ENCODE measurements around the gene ICE2. TPM values are rescaled to one million over a fixed set of nuclear protein-coding genes. Genes with fewer than 3 reads are reported as not detected.

The ICE2 gene
- total RNA-seq, 1 donor from 2014 or later = 32.1 TPM

DNA sequence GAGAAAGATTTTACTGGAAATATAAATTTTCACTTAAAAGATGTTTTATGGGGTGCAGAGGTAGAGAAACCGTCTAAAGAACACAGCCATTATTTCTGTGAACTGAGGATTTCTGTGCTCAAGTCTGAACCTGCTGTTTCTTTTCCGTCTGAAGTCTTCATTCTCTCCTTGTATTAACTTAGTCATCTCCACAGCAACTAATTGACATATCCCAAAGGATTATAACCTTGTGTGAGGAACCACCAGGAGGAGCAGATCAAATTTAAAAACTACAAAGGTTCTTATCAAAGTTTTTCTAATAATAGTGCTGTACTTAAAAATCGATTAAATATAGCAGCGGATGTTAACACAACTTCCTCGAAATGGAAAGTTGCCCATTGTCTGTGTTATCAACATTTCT, 31.1 kb upstream of the ICE2 start:
- no peak for DNase-seq (ENCODE audit: low spot score)
- H3K36me3 Mint-ChIP-seq (ENCODE audit: low read depth) = peaks cover 17% of the 10 kb centered on the region
- H3K4me3 Mint-ChIP-seq (ENCODE audit: unreplicated experiment) = no peak overlapping the region
- no peaks in the 10 kb centered on the region for H3K9me3 Mint-ChIP-seq (ENCODE audit: low read depth)
- H3K27me3 Mint-ChIP-seq (ENCODE audit: low read depth) = no peaks in the 10 kb centered on the region
- TF ChIP-seq CTCF (IDR thresholded peaks at IDR 0.05) = no peak
- H3K27ac Mint-ChIP-seq (ENCODE audit: unreplicated experiment) = no peak overlapping the region
- peaks cover 10% of the 10 kb centered on the region for H3K4me1 Mint-ChIP-seq (ENCODE audit: low read depth)

GRCh38 chr15:60509470-60509869, 30.5 kb upstream of the ICE2 start:
- no peak for DNase-seq (ENCODE audit: low spot score)
- Mint-ChIP-seq H3K9me3 (ENCODE audit: low read depth) (no peaks in the 10 kb centered on the region), H3K36me3 (ENCODE audit: low read depth) (peaks cover 21% of the 10 kb centered on the region), H3K4me3 (ENCODE audit: unreplicated experiment) (no peak overlapping the region), H3K27ac (ENCODE audit: unreplicated experiment) (no peak overlapping the region), H3K4me1 (ENCODE audit: low read depth) (peaks cover 10% of the 10 kb centered on the region), H3K27me3 (ENCODE audit: low read depth) (no peaks in the 10 kb centered on the region)
- no peak for TF ChIP-seq CTCF (IDR thresholded peaks at IDR 0.05)

GRCh38 chr15:60508442-60508841, 29.5 kb upstream of the ICE2 start:
- no peak for TF ChIP-seq CTCF (IDR thresholded peaks at IDR 0.05)
- Mint-ChIP-seq H3K27me3 (ENCODE audit: low read depth) (no peaks in the 10 kb centered on the region), H3K36me3 (ENCODE audit: low read depth) (peaks cover 18% of the 10 kb centered on the region), H3K4me3 (ENCODE audit: unreplicated experiment) (no peak overlapping the region), H3K9me3 (ENCODE audit: low read depth) (no peaks in the 10 kb centered on the region), H3K27ac (ENCODE audit: unreplicated experiment) (no peak overlapping the region), H3K4me1 (ENCODE audit: low read depth) (peaks cover 10% of the 10 kb centered on the region)
- no peak for DNase-seq (ENCODE audit: low spot score)

DNA sequence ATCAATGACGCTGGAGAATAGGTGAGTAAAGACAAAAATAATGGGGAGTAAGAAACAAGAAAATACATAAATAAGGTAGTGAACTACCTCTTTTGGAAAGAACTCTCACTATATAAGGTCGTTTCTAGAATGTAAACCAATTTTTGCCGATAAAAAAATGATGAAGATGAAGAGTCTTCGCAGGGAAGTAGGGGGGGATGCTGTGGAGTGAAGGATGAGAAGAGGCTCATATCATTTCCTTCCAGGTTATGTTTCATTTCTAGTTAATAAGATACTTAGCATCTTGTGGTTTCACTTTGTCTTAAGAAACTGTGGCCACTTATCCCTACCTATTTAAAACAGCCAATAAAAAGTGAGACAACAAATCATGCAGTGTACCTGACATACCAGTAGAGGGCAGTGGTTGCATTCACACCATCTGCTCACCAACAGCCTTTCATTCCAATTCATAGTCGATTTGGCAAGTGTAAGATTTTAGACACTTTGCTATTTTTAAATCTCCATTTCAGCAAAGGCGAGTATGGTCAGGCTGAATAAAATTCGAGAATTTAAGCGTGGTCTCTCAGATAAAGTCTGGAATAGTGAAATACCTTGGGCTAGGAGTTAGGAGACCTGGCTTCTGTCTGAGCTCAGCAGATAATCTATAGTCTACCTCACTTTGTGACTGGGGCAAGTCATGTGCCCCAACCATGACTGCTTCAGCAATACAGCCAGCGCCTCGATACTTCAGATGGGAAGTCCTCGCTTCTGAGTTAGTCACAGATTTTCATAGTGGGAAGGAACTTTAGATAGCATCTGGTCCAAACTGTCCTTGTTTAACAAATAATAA, 28.9 kb upstream of the ICE2 start:
- TF ChIP-seq CTCF (IDR thresholded peaks at IDR 0.05) = peak; percentile 95
- H3K36me3 Mint-ChIP-seq (ENCODE audit: low read depth) = peaks cover 16% of the 10 kb centered on the region
- DNase-seq (ENCODE audit: low spot score) = no peak
- H3K9me3 Mint-ChIP-seq (ENCODE audit: low read depth) = no peaks in the 10 kb centered on the region
- no peak overlapping the region for H3K27ac Mint-ChIP-seq (ENCODE audit: unreplicated experiment)
- no peaks in the 10 kb centered on the region for H3K27me3 Mint-ChIP-seq (ENCODE audit: low read depth)
- no peak overlapping the region for H3K4me3 Mint-ChIP-seq (ENCODE audit: unreplicated experiment)
- peaks cover 10% of the 10 kb centered on the region for H3K4me1 Mint-ChIP-seq (ENCODE audit: low read depth)

- no peak for DNase-seq (ENCODE audit: low spot score)
- Mint-ChIP-seq H3K36me3 (ENCODE audit: low read depth) (peaks cover 15% of the 10 kb centered on the region), H3K27ac (ENCODE audit: unreplicated experiment) (no peak overlapping the region), H3K4me1 (ENCODE audit: low read depth) (no peaks in the 10 kb centered on the region), H3K4me3 (ENCODE audit: unreplicated experiment) (no peak overlapping the region), H3K27me3 (ENCODE audit: low read depth) (no peaks in the 10 kb centered on the region), H3K9me3 (ENCODE audit: low read depth) (no peaks in the 10 kb centered on the region)
- TF ChIP-seq CTCF (IDR thresholded peaks at IDR 0.05) = no peak
These were observed 17.9 kb upstream of the ICE2 start for GRCh38 chr15:60496853-60497252.

All from chondrocyte (in vitro differentiated cells).